ENCODE results near the gene DRC3.
"Not testable (repeated sequence)": the region's sequence is repeated elsewhere in the genome, so short reads cannot be mapped to it uniquely, and the experiment has no call there.

The DRC3 gene

DNA sequence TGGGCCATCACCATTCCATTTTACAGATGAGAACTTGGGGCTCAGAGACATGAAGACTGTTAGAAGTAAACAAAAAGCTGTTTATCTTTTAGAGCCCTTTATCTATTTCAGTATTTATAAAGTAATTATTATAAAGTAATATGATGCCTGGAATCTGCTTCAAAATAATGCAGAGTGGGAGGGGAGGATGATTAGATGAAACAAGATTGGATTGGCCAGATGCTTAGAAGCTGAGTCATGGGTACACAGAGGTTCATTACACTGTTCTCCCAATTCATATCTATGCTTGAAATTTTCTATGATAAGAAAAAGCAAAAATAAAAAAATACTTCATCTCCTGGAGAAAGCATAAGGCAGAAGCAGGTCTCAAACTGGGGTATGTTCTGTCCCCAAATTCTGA is 29.8 kb upstream of the DRC3 start:
- no peak for DNase-seq

DNA sequence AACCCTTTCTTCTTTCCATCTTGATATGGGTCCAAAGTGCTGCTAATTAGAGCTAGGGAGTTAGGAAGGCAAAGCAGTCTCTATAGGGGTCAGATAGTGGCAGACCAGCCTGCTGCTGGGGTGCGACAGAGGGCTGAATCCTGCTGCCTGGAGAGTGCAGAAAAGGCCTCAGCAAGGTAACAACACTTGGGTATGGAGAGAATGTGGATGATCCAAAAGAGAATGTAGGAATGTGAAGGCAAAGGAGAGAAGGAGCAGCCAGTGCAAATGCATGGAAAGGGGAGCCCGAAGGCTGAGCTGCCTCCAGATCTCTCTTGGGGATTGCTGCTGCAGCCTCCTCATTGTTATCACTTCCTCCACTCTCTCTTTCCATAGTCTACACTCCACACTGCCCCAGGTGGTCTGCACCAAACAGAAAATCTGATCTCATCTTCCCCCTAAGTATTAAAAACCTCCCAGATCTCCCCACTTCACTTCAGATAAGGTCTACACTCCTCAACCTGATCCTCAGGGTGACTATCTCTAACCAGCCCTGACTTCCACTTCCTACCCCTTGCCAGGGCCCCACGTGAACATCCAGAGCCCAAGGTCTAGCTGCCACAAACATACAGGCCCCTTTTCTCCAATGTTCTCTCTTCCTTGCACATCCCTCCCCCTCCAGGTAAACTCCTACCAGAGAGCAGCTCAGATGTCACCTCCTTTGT is 29.2 kb upstream of the DRC3 start:
- no peak for DNase-seq

DNA sequence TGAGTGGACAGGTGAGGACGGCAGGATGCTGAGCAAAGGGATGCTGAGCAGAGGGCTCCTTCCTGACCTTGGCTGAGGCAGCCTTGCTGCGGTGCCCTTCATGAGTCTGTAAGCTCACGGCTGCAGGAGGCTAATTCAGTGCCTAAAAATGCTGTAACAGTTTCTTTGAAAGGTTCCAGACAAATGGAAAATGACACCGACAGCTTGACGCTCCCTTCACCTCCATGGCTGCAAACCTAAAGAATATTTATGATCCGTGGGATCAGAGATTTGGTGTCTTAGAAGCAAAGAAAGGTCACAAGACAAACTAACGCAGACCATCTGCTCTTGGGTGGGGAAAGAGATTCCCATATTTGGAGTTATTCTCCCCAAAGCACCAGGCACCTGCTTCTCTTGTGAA is 28.4 kb upstream of the DRC3 start:
- DNase-seq = no peak

DNA sequence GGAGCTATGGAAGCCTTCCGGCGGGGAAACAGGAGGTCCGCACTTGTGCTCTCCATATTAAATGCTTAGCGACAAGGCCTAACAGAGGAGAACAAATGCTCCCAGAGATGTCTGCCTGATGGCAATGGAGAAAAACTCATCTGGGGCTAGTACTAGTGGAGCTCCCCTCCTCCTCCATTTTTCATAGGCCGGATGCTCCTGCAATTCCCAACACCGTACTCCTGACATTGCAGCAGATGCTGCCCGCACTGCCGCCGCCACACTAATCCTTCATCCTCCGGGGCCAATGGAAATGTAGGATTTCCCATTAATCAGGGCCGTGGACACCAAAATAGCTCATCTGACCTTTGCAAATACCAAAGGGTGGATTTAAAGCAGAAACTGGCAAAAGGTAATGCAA is 27.9 kb upstream of the DRC3 start:
- DNase-seq = no peak

DNA sequence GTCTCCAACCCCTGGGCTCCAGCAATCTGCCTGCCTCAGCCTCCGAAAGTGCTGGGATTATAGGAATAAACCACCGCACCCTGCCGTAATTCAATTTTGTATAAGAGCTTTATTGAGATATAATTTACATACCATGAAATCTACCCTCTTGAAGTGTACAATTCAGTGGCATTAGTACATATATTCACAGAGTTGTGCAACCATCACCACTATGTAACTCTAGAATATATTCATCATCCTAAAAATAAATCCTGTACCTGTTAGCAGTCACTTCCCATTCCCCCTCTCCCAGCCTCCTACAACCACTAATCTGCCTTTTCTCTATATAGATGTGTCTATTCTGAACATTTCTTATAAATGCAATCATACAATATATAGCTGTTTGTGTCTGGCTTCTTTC is 26.6 kb upstream of the DRC3 start:
- no peak for DNase-seq

- DNase-seq = no peak
These were observed 25.4 kb upstream of the DRC3 start for GRCh38 chr17:17947309-17947708.

DNA sequence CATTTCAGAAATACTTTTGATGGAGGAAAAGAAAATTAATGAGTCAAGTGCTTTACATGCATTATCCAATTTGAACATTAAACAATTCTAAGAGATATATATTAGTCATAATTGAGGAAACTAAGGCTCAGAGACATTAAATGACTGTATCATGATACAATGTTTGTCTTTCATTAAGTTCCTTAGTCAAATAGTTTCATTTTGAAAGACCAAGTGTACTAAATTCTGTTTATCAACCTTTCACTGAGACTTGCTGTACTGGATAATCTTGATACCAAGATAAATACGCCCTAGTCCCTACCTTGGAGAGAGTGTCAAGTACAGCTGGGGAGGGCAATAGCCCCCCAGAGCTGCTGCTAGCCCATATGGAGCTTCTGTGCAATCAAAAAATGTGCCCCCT is 24.7 kb upstream of the DRC3 start:
- DNase-seq = no peak

DNA sequence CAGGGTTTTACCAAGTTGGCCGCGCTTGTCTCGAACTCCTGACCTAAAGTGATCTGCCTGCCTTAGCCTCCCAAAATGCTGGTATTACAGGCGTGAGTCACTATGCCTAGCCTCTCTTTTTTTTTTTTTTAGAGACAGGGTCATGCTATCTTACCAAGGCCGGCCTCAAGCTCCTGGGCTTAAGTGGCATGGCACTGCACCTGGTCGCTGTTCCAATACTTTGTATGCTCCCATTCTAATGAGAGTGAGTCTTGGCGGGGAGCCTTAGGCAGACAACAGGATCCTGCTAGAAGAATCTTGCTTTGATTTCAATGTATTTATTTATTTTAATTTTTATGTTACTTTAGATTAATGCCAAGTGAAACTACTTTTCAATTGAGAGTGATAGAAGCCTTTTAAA is 22.3 kb upstream of the DRC3 start:
- no peak for DNase-seq

- DNase-seq = no peak
These were observed 21.9 kb upstream of the DRC3 start for GRCh38 chr17:17950806-17951205.

GRCh38 chr17:17951524-17951923 is 21.1 kb upstream of the DRC3 start:
- DNase-seq = no peak

GRCh38 chr17:17952691-17953090 is 20.0 kb upstream of the DRC3 start:
- DNase-seq = no peak

GRCh38 chr17:17954079-17954478 is 18.6 kb upstream of the DRC3 start:
- DNase-seq = no peak

GRCh38 chr17:17955790-17956341 is 16.8 kb upstream of the DRC3 start:
- DNase-seq = not testable (repeated sequence)

- DNase-seq = no peak
These were observed 15.1 kb upstream of the DRC3 start for GRCh38 chr17:17957584-17957916.

GRCh38 chr17:17958982-17959381 is 13.7 kb upstream of the DRC3 start:
- DNase-seq = no peak

GRCh38 chr17:17959520-17960361 is 12.9 kb upstream of the DRC3 start:
- DNase-seq = no peak

DNA sequence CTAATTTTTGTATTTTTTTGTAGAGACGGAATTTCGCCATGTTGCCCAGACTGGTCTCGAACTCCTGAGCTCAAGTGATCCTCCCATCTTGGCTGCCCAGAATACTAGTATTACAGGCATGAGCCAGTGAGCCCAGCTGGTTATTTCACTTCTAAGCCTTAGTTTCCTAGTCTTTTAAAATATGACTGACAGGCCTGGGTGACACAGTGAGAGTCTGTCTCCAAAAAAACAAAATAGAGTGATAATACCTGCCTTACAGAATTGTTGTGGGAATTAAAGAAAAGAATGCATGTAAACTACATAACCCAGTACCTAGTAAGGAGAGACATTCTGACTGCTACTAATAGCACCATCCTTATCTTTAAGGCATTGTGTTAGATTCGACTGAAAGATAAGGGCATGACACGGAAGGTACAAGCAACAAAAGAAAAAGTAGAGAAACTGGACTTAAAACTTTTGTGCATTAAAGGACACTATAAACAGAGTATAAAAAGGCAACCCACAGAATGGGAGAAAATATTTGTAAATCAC is 12.1 kb upstream of the DRC3 start:
- DNase-seq = no peak

DNA sequence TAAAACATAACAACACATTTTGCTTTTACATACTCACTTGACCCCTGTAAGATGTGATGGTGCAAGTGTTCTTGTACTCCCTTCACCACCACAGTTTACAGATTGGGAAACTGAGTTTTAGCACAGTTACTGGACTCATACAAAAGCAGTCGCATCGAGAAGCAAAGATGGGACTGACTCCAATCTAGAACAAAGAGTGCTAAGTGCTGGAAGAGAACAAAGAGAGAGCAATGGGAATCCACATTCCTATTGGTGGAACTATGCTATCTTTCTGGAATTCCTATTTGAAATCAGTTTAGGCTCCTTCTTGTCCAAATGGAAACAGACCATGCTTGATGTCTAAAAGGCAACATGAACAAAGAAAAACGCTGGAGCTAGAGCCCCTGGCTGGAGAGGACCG is 9.6 kb upstream of the DRC3 start:
- no peak for DNase-seq

DNA sequence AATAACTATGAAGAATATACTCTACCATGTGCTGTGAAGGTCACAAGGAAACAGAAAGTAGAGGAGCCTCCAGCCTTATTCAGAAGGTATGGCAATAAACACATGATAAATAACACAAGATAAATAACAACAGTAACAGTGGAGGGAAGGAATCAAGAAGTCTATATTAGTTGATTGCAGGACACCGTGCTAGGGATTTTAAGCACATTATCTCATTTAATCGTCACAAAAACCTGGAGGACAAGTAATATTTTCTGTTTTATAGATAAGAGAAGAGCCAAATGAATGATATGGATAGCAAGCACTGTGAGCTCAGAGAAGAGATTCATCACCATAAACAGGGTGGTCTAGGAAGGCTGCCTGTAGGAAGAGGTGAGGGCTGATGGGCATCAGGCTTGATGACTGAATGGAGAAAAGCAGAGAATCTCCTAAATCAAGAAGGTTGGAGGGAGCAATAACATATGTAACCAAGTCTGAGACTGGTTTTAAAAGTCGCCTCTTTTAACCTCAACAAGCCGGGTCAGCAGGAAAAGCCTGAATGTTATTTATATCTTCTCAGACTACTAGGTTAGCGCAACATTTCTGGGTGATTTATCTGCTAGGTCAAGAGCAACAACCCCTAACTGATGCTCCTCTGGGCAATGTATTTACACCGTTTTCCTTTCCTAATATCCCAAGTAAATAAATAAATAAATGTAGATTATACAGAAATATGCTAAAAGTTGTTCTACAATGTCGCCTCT is 8.8 kb upstream of the DRC3 start:
- DNase-seq = no peak

- no peak for DNase-seq
These were observed 8.0 kb upstream of the DRC3 start for GRCh38 chr17:17964710-17965109.

GRCh38 chr17:17965152-17965721 is 7.4 kb upstream of the DRC3 start:
- DNase-seq = no peak

GRCh38 chr17:17966399-17966798 is 6.3 kb upstream of the DRC3 start:
- DNase-seq = no peak
